HepG2 (cell line): Measurements from ENCODE around the gene GIPC1. TPM values are rescaled to one million over a fixed set of nuclear protein-coding genes. Genes with fewer than 3 reads are reported as not detected.

Experiments used
- BCL3 ChIP-seq: sonication (generic); formaldehyde crosslinking; IDR thresholded peaks from 2 replicates; pipeline ENCODE4 v1.5.1; 2020; ENCODE audit warnings: mild to moderate bottlenecking, missing genetic modification reagents, moderate library complexity
- CEBPG ChIP-seq: IDR thresholded peaks from 2 replicates; pipeline ENCODE4 v1.6.1; 2016
- HIC2 ChIP-seq: sonication (generic); formaldehyde crosslinking; IDR thresholded peaks from 2 replicates; pipeline ENCODE4 v1.9.0; 2022; ENCODE audit warnings: low read depth, missing genetic modification reagents
- MIER3 ChIP-seq: IDR thresholded peaks from 2 replicates; pipeline ENCODE4 v1.6.1; 2016; ENCODE audit warnings: missing compliant biosample characterization, borderline replicate concordance
- NFRKB ChIP-seq: fragments of 450-650 bp; IDR thresholded peaks from 2 replicates; pipeline ENCODE4 v1.6.1; 2017
- POGK ChIP-seq: sonication (generic); formaldehyde crosslinking; conservative IDR thresholded peaks from 2 replicates; pipeline ENCODE4 v1.8.0; 2022; ENCODE audit warnings: mild to moderate bottlenecking, moderate library complexity, missing genetic modification reagents
- SP2 ChIP-seq: sonication (generic); formaldehyde crosslinking; IDR thresholded peaks from 2 replicates; pipeline ENCODE4 v1.5.1; 2020; ENCODE audit warnings: mild to moderate bottlenecking, missing genetic modification reagents
- SUZ12 ChIP-seq: fragments of 150-350 bp; IDR thresholded peaks from 2 replicates; pipeline ENCODE4 v1.6.1; 2014; ENCODE audit warnings: low read depth, low read length
- TBP ChIP-seq: sonication (generic); formaldehyde crosslinking; IDR thresholded peaks from 2 replicates; pipeline ENCODE4 v1.5.0; 2020; ENCODE audit warnings: missing genetic modification reagents
- TCF7 ChIP-seq: sonication (generic); IDR thresholded peaks from 2 replicates; pipeline ENCODE4 v1.6.1; 2016; ENCODE audit warnings: antibody characterized with exemption, low read depth
- ZBTB1 ChIP-seq: sonication (generic); formaldehyde crosslinking; IDR thresholded peaks from 2 replicates; pipeline ENCODE4 v1.4.0; 2020; ENCODE audit warnings: missing genetic modification reagents, borderline replicate concordance
- ZNF17 ChIP-seq: sonication (generic); formaldehyde crosslinking; IDR thresholded peaks from 2 replicates; pipeline ENCODE4 v1.5.0; 2020; ENCODE audit warnings: mild to moderate bottlenecking, missing genetic modification reagents
- ZNF232 ChIP-seq: sonication (generic); formaldehyde crosslinking; IDR thresholded peaks from 2 replicates; pipeline ENCODE4 v1.4.0; 2020; ENCODE audit warnings: missing genetic modification reagents, borderline replicate concordance
- ZNF235 ChIP-seq: sonication (generic); formaldehyde crosslinking; IDR thresholded peaks from 2 replicates; pipeline ENCODE4 v1.8.1; 2023; ENCODE audit warnings: mild to moderate bottlenecking, missing genetic modification reagents, borderline replicate concordance
- ZNF253 ChIP-seq: sonication (generic); formaldehyde crosslinking; IDR thresholded peaks from 2 replicates; pipeline ENCODE4 v1.8.0; 2022; ENCODE audit warnings: mild to moderate bottlenecking, missing genetic modification reagents, borderline replicate concordance
- ZNF431 ChIP-seq: sonication (generic); formaldehyde crosslinking; IDR thresholded peaks from 2 replicates; pipeline ENCODE4 v1.9.0; 2022; ENCODE audit warnings: missing genetic modification reagents, low read depth, mild to moderate bottlenecking, borderline replicate concordance
- ZNF496 ChIP-seq: sonication (generic); formaldehyde crosslinking; IDR thresholded peaks from 2 replicates; pipeline ENCODE4 v1.8.1; 2023; ENCODE audit warnings: mild to moderate bottlenecking, moderate library complexity, missing genetic modification reagents; ENCODE audit not compliant: insufficient replicate concordance
- ZNF543 ChIP-seq: sonication (generic); formaldehyde crosslinking; IDR thresholded peaks from 2 replicates; pipeline ENCODE4 v1.4.0; 2020; ENCODE audit warnings: mild to moderate bottlenecking, missing genetic modification reagents
- ZNF569 ChIP-seq: sonication (generic); formaldehyde crosslinking; IDR thresholded peaks from 2 replicates; pipeline ENCODE4 v1.5.0; 2020; ENCODE audit warnings: mild to moderate bottlenecking, missing genetic modification reagents, moderate library complexity, borderline replicate concordance
- ZNF614 ChIP-seq: IDR thresholded peaks from 2 replicates; pipeline ENCODE4 v1.6.1; 2018; ENCODE audit warnings: missing biosample characterization, missing genetic modification reagents, inconsistent platforms, borderline replicate concordance
- ZNF83 ChIP-seq: sonication (generic); formaldehyde crosslinking; IDR thresholded peaks from 2 replicates; pipeline ENCODE4 v1.4.0; 2020; ENCODE audit warnings: missing genetic modification reagents, mild to moderate bottlenecking, borderline replicate concordance
- ZNF878 ChIP-seq: sonication (generic); formaldehyde crosslinking; IDR thresholded peaks from 2 replicates; pipeline ENCODE4 v1.8.1; 2023; ENCODE audit warnings: mild to moderate bottlenecking, missing genetic modification reagents, moderate library complexity
- polyA plus RNA-seq, 8 experiments: library from polyadenylated mRNA; depleted of rRNA in 3 of 8; stranded (reverse) in 7 of 8; unstranded in 1 of 8; fragments of >200 nt; fragmentation: Illumina TruSeq in 4 of 8; extraction: Trizol in 4 of 8; gene quantifications; 2 replicates each; pipeline versions ENCODE4 v1.2.1 to v1.2.3, GENCODE V29; 2011 to 2016; ENCODE audit warnings: low read depth in 4 of 8, missing spikeins in 1 of 8, mixed read lengths in 1 of 8; ENCODE audit not compliant: insufficient read depth in 1 of 8
- total RNA-seq, 5 experiments: library from RNA; depleted of rRNA; stranded (reverse); fragments of >200 nt; fragmentation: Illumina TruSeq; extraction: Trizol; gene quantifications; 2 replicates each; pipeline ENCODE4 v1.2.3, GENCODE V29; 2016; ENCODE audit warnings: low read depth in 1 of 5
- TF ChIP-seq, protein P1 (sequence below): sonication (generic); formaldehyde crosslinking; IDR thresholded peaks from 2 replicates; pipeline ENCODE4 v1.5.1; 2020; ENCODE audit warnings: missing genetic modification reagents, mild to moderate bottlenecking, borderline replicate concordance
- TF ChIP-seq, protein P2 (sequence below): sonication (generic); formaldehyde crosslinking; IDR thresholded peaks from 2 replicates; pipeline ENCODE4 v1.5.0; 2020; ENCODE audit warnings: missing genetic modification reagents

Gene GIPC1
- total and polyA plus RNA-seq, 2 of the 13 experiments (the other 11 are each of a cell fraction or from before 2014, with no cell fraction given), result 27.1 to 48.1 TPM

DNA sequence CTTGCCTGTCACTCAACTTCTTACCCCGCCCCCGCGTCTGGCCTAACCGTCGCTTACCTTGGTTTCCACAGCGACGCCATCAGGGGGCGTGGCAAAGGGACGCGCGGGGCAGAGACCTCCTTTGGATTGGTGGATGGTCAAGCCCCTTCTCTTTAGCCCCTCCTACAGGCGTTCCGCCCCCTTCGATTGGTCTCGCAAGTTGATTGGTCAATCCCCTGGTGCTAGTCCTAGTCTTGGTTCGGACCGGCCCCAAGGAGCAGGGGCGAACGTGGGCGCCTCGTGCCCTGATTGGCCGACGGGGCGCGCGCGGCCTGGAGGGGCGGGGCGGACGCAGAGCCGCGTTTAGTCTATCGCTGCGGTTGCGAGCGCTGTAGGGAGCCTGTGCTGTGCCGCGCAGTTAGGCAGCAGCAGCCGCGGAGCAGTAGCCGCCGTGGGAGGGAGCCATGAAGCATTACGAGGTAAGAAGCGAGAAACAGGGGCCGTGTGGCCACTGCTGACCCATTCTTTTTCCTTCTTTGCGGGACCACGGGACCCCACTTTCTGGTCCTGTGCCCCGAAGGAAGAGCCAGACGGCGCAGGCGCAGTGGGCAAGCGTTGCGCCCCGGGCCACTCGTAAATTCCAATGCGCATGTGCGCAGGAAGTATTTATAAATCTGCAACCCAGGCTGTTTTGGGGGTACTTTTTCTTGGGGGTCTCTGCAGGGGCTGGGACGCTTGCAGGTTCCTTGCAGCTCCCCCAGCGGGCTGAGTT lies 33.5 kb upstream of the GIPC1 start, which contains the start of gene TECR (continued):
- TF ChIP-seq HIC2 (CRISPR knock-in tag) (no peak), ZNF17 (CRISPR knock-in tag) (no peak), SP2 (CRISPR knock-in tag) (peak; percentile 88), POGK (CRISPR knock-in tag) (no peak; the same call in 1 of the 2 replicates), ZNF614 (CRISPR knock-in tag) (no peak), SUZ12 (no peak), ZNF431 (CRISPR knock-in tag) (no peak), ZNF496 (CRISPR knock-in tag) (no peak), ZNF878 (no peak), ZNF232 (CRISPR knock-in tag) (no peak), BCL3 (CRISPR knock-in tag) (peak; percentile 91), ZNF253 (CRISPR knock-in tag) (no peak), CEBPG (CRISPR knock-in tag) (peak; percentile 40; the same call in 1 of the 2 replicates), ZNF543 (peak; percentile 47; the same call in 1 of the 2 replicates), ZNF569 (CRISPR knock-in tag) (no peak), MIER3 (CRISPR knock-in tag) (no peak), TBP (CRISPR knock-in tag) (no peak), ZBTB1 (no peak), TCF7 (no peak), ZNF235 (CRISPR knock-in tag) (peak; percentile 62; the same call in 1 of the 2 replicates), NFRKB (no peak), ZNF83 (no peak; the same call in 1 of the 2 replicates)
- TF ChIP-seq, protein P1, sequence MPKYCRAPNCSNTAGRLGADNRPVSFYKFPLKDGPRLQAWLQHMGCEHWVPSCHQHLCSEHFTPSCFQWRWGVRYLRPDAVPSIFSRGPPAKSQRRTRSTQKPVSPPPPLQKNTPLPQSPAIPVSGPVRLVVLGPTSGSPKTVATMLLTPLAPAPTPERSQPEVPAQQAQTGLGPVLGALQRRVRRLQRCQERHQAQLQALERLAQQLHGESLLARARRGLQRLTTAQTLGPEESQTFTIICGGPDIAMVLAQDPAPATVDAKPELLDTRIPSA (CRISPR knock-in tag), result no peak; the same call in 1 of the 2 replicates
- TF ChIP-seq, protein P2, sequence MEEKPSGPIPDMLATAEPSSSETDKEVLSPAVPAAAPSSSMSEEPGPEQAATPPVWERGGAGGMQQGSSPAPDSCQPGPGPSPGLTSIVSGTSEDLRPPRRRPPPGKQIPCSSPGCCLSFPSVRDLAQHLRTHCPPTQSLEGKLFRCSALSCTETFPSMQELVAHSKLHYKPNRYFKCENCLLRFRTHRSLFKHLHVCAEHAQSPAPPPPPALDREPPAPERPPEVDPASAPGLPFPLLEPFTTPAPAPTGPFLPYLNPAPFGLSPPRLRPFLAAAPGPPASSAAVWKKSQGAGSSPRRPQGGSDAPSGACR (CRISPR knock-in tag), result peak; percentile 88; the same call in 1 of the 2 replicates
